Mesenteric fat pad (tissue), 1 donor: ENCODE measurements around the gene DYNLRB1. TPM values are rescaled to one million over a fixed set of nuclear protein-coding genes. Genes with fewer than 3 reads are reported as not detected.
"Not testable (repeated sequence)": the region's sequence is repeated elsewhere in the genome, so short reads cannot be mapped to it uniquely, and the experiment has no call there.

ENCODE experiments used
- DNase-seq: peaks from one replicate; pipeline ENCODE4 v3.0.0-alpha.2; 2020; ENCODE audit warnings: low spot score
- long read RNA-seq: library from polyadenylated mRNA; unstranded; transcript quantifications from one replicate; pipeline ENCODE4 v2.0.0, GENCODE V29; 2020
- total RNA-seq: library from RNA; stranded (reverse); fragmentation: NEBNext Ultra II Directional; extraction: Animal tissue kit (Norgen Biotek cat#: 25700); gene quantifications from one replicate; pipeline ENCODE4 v1.2.1, GENCODE V29; 2021
- donor health status: DM: yes; HTN: yes; CAD: no.

Gene DYNLRB1
- total RNA-seq = 131 TPM
- long read RNA-seq, transcript DYNLRB1-202 (4 exons, 675 nt) = major isoform, 23 of 29 reads
- long read RNA-seq, partial matches to known transcripts = 1 of 29 reads
- long read RNA-seq, other reads (novel, unspliced or antisense) = 4 of 29 reads

DNA sequence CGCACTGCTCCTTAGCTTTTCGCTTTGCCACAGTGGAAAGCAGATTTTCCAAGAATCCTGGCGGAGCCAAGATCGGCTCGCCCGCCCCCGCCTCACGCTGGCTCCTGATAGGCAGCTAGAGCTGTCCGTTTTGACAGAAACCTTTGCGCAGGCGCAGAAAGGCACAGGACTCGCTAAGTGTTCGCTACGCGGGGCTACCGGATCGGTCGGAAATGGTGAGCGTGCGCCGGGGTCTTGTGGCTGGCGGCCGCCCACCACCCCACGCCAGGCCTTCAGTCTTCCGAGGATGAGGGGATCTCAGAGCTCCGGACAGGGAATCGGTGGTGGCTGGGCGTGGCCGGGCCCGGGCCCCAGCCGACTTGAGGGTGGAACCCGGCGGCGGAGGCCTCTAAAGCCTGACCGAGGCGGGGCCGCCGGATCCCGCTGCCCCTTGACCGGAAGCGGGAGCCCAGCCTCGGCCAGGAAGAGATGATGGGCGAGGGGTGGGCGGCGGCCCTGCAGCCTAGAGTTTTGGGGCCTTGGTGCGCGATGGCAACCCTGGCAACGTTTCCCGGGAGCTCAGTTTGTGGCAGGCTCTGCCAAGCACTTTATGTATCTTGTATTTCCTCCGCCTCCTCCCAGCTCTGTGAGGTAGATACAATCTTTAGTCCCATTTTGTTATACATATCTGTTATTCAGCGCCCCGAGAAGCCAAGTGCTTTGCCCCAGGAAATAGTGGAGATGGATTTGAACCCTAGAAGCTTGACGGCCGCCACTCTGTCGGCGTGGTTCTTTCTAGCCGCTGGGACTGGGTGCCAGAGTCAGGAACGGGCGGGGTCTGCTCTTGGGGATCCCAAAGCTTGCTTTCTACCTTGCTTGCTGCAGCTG lies at the start of gene DYNLRB1:
Gene DYNLRB1, plus strand, starts transcription at position 176 of the 867 bp plus-strand sequence. Its CDS starts 37 bp downstream, at position 213.
- peak; percentile 99 for DNase-seq

DNA sequence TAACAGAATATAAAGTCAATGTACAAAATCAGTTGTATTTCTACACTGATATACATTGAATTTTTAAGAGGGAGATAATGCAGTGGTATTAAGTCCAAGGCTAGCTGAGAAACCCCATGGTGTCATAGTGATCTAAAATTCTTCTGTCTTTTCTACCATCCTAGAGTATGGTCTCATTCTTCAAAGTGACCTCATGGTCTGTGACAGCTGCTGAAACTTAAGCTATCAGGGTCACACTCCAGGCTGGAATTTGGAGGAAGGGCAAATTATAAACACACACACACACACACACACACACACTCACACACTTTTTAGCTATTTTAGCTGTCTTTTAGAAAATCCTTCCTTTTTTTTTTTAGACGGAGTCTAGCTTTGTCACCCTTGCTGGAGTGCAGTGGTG lies 47.3 kb upstream of the DYNLRB1 start:
- no peak for DNase-seq

DNA sequence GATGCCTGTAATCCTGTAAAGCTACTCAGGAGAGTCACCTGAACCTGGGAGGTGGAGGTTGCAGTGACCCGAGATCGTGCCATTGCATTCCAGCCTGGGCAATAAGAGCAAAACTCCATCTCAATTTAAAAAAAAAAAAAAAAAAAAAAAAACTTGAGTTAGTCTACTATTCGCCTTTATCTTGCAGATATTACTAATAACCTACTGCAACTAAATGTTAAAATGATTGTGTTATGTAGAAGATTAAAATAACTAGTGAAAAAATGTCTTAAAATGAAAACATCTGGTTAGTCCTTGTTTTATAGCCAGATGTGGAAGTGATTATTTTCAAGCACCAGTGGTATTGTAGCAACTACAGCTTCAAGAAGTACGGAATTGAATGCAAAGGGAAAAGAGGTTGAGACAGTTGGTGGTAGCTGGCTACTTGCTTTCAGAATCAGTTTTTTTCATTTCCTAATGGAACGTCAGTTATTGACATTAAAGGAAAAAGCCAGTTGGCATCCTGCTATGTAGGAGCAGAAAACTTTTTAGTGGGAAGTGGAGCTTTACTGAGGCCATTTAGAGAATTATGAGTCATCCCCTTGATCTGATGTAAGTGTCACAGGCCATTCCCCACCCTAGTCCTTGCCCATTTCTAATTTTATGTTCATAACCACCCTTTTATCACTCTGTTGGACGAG lies 43.8 kb upstream of the DYNLRB1 start:
- DNase-seq = no peak

DNA sequence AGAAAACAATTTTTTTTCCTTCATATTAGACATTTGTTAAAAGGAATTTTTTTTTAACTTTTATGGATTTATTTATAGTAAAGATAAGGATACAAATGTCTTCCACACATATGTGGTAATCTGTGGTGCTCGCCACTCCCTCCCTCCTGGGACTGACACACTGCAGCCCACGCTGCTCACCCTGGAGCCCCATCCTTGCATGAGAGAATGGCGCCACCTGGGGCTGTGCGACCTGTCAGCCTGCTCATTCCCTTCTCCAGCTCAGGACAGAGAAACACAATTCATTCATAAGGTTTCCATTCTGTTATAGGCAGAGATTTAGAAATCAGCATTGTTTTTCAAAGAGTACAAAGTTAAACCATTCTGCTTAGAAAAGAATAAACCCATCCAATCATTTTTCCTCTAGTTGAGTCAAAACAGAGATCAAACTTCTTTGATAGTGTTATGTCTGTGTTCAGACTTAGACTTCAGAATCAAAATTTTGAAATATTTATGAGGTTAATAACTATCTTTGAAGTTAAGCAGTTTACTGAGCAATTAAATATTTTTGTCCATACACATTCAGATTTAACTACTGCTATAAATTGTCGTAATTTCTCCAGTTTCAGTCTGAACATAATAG lies 42.8 kb upstream of the DYNLRB1 start:
- no peak for DNase-seq

DNA sequence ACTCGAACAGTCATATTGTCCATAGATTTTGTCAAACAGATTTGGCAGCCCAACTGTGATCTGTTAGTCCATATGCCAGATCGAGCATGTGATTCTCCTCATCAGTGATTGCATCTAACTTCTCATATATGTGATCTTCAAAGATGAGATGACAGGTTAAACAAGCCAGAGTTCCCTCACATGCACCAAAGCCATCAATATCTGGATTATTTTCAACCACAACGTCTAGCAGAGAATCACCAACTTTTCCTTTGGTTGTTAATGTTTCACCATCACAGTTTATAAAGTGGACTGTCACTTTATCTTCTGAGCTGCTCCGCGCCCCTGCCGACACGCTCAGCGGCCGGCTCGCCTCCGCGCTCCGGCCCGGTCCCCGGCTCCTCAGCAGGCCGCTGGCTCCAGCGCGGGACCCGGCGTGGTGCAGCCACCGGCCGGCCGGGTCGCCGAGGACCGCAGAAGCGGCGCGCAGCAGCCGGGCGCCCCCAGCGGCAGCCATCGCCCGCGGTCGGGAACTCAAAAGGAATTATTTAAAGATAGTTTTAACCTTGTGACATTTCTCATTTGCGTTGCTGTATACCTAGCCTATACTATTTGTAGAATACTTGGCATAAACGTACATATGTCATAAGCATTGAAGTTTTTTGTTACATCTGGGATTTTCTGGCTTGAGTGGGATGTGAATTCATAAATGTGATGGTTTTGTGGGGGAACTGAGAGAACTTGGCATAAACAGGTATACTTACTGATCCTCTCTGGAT lies 40.1 kb upstream of the DYNLRB1 start:
- no peak for DNase-seq

DNA sequence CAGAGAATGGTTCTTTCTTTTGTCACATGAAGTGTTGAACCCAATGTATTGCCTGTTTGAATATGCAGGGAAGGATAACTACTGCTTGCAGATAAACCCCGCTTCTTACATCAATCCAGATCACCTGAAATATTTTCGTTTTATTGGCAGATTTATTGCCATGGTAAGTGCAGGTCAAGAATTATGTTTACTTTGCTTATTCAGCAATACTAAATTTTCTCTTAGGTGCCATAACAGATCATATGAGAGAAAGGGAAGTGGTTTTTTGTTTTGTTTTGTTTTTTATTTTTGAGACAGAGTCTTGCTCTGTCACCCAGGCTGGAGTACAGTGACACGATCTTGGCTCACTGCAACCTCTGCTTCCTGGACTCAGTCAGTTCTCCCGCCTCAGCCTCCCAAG lies 36.6 kb upstream of the DYNLRB1 start:
- DNase-seq = no peak

DNA sequence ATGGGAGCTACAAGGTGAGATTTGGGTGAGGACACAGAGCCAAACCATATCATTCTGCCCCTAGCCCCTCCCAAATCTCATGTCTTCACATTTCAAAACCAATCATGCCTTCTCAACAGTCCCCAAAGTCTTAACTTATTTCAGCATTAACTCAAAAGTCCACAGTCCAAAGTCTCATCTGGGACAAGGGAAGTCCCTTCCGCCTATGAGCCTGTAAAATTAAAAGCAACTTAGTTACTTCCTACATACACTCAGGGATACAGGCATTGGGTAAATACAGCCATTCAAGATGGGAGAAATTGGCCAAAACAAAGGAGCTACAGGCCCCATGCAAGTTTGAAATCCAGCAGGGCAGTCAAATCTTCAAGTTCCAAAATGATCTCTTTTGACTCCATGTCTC lies 34.1 kb upstream of the DYNLRB1 start:
- DNase-seq = not testable (repeated sequence)

DNA sequence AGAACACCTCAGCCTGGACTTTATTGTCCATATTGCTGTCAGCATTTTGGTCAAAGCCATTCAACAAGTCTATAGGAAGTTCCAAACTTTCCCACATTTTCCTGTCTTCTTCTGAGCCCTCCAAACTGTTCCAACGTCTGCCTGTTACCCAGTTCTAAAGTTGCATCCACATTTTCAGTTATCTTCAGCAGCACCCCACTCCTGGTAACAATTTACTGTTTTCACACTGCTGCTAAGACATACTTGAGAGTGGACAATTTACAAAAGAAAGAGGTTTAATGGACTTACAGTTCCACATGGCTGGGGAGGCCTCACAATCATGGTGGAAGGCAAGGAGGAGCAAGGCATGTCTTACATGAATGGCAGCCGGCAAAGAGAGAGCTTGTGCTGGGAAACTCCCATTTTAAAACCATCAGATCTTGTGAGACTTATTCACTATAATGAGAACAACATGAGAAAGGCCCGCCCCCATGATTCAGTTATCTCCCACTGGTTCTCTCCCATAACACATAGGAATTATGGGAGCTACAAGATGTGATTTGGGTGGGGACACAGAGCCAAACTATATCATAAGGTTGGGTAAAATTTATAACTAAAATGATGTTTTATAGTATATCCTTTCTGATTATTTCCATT lies 32.5 kb upstream of the DYNLRB1 start:
- DNase-seq = not testable (repeated sequence)

DNA sequence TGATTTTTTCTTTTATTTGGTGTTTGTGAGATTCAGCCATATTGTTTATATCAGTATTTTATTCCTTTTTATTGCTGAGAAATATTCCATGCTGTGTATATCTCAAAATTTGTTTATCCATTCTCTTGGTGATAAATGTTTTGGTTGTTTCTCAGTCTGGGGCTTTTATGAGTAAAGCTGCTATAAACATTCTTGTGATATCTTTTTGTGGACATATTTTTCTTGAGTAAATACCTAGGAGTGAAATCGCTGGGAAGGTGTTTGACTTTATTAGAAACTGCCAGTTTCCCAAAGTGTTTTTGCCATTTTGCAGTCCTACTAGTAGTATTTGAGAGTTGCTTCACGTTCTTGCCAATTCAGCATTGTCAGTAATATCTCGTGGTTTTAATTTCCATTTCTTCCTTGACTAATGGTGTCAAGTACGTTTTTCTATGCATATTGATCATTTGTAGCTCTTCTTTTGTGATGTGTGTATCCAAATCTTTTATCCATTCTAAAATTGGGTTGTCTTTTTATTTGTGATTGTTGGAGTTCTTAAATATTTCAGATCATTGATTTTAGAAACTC lies 31.1 kb upstream of the DYNLRB1 start:
- DNase-seq = no peak

- DNase-seq = no peak
Measured at GRCh38 chr20:34491226-34491931, 24.8 kb upstream of the DYNLRB1 start.

DNA sequence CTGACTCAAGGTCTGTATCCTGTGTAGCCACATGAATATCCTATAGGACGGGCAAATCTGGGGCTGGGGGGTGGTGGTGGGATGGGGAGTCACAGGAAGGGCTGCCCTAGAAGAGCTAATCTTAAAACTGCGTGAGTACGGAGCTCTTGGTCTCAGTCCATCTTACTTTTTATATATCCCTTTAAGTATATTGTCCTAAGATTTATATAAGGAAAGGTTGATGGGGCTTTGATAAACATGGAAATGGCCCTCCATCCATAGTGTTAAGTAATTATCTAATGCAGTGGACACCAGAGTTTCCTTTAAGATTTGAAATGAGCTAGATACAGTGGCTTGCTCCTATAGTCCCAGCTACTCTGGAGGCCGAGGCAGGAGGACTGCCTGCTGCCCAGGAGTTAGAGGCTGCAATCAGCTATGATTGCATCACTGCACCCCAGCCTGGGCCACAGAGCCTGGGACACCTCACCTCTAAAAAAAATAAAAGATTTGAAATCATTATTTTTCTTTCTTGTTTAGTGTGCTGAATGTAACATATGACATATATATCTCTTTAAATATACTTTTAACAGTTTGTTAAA lies 24.2 kb upstream of the DYNLRB1 start:
- no peak for DNase-seq

DNA sequence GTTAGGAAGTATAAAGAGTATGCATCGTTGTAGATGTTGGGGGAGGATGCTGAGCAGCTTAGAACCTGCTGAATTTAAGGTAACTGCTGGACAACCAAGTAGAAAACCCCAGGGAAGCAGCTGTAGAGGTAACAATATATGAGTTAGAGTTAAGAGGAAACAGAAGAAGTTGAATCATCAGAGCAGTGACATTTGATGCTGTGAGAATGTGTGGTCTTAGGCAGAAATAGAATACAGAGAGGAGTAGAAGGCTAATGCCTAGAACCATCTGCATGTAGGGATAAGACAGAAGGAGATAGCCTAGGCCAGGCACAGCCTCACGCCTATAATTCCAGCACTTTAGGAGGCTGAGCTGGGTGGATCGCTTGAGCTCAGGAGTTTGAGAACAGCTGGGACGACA lies 22.6 kb upstream of the DYNLRB1 start:
- no peak for DNase-seq

DNA sequence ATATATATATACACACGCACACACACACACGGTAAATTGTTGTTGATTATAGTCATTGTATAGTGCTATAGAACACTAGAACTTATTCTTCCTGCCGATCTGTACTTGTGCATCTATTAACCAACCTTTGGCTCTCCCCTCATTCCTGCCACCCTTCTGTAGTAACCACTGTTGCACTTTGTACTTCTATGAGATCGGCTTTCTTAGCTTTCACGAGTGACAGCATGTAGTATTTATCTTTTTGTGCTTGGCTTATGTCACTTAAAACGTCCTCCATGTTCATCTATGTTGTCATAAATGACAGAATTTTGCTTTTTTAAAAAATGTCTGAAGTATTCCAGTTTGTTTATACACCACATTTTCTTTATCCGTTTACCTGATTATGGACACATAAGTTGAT lies 20.9 kb upstream of the DYNLRB1 start:
- DNase-seq = no peak

GRCh38 chr20:34495916-34496315 lies 20.3 kb upstream of the DYNLRB1 start:
- DNase-seq = no peak

GRCh38 chr20:34497596-34497995 lies 18.6 kb upstream of the DYNLRB1 start:
- not testable (repeated sequence) for DNase-seq

DNA sequence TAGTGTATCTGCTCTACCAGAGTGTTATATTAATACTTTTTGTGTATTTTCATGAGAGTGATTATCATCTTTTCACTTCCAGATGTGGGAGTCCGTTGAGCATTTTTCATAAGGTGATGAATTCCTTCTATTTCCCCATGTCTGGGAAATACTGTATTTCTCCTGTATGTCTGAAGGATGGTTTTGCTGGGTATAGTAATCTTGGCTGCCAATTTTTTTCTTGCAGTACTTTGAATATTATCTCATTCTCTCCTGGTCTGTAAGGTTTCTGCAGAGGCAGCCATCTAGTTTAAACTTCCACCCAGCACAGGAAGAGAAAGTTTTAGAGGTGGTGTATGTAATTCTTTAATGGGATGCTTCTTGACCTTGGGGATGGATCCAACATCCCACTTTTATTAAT lies 15.4 kb upstream of the DYNLRB1 start:
- no peak for DNase-seq

DNA sequence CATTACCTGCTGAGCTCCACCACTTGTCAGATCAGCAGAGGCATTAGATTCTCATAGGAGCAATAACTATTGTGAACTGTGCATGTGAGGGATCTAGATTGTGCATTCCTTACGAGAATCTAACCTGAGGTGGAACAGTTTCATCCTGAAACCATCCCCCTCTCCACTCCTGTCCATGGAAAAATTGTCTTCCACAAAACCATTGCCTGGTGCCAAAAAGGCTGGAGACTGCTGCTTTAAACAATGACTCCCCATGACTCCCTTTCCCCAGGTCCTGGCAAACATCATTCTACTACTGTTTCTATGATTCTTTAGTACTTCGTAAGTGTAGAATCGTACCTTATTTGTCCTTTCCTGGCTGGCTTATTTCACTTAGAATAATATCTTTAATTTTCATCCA lies 9.7 kb upstream of the DYNLRB1 start:
- no peak for DNase-seq

DNA sequence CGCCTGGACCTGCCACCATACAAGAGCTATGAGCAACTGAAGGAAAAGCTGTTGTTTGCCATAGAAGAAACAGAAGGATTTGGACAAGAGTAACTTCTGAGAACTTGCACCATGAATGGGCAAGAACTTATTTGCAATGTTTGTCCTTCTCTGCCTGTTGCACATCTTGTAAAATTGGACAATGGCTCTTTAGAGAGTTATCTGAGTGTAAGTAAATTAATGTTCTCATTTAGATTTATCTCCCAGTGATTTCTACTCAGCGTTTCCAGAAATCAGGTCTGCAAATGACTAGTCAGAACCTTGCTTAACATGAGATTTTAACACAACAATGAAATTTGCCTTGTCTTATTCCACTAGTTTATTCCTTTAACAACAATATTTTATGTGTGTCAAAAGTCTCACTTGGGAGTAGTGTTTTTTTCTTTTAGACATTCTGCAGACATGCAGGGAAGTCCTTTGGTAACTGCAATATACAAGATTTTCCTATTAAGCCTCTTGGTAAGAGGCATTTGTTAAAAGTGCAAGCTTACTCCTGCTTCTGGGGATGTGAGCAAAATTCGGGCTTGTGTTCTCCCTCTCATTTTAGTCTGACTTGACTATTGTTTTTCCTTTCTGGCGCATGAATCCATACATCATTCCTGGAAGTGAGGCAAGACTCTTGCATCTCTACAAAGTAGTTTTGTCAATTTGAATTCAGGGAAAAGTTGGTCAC lies 8.4 kb upstream of the DYNLRB1 start:
- DNase-seq = no peak

DNA sequence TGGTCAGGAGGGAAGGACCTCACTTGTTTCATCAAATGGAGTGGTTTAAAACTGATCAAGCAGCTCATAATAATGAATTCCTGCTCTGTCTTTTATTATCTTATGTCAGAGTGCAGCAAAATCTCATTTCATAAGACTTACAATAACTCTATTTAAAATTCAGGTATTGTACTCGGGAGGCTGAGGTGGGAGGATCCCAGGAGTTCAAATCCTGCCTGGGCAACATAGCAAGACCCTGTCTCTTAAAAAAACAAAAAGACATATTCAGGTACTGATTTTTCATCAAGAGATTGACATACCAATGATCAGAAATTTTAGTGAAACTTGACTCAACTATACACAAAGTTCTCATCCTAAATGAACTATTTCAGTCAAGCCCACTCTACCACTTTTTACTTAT lies 5.6 kb upstream of the DYNLRB1 start:
- no peak for DNase-seq
